NCI-H446 treated with DMSO at 0.1 percent for 48 hours (cell line): ENCODE measurements around the gene CRISPLD2.

Experiments
- DNase-seq: peaks from one replicate; lab custom pipeline; 2025; lab: John Stamatoyannopoulos, UW

Gene CRISPLD2

DNA sequence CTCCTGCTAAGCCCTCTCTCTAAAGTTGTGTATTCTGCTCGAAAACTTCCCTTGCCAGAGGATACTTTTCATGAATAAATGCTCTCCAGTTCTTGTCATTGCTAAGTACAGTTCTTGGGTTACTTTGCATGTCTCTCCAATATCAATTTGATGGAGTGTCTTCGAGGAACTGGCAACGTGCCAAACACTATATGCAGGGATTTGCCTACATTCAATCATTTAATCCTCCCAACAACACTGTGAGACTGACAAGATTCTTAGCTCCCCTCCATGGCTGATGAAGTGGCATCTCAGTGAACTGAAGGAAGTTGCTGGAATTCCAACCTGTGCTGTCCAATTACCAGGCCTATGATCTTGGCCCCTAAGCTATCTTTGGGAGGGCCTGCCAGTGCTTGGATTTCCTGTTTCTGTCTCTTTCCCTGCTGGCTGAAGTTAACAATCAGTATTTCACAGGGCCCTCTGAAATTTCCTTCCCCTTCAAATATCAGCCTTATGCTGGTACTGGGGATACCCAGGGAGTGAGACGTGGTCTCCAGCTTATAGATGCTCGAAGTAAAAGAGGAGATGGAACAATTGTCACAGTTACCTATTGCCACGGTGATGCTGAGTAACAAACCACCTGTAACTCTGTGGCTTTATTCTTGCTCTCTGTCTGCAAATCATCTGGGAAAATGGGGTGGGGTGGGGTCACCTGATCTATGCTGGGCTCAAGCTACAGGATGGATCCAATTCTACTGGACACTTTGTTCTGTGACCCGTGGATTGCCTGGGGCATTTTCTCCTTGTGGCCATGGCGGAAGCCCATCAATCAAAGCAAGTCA is 19.4 kb upstream of the CRISPLD2 start:
- no peak for DNase-seq

DNA sequence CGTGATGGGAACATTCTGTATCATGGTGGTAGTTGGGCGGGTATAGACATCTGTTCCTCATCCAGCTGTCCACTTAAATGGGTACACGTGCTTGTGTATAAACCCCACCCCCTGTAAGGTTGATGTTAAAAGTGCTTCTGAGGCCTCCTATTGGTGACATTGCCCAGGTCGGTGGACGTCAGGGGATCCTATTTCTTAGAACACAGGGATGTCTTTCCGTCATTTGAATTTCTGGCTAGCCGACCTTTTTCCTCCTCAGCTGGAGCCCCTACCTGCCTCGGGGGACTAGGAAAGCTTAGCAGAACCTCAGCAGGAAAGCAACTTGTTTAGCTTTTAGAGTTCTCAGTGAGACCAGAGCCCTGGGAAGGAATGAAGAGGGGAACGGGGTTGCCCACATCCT is 16.6 kb upstream of the CRISPLD2 start:
- no peak for DNase-seq

- no peak for DNase-seq
Observed at GRCh38 chr16:84804326-84804725, 15.5 kb upstream of the CRISPLD2 start.

DNA sequence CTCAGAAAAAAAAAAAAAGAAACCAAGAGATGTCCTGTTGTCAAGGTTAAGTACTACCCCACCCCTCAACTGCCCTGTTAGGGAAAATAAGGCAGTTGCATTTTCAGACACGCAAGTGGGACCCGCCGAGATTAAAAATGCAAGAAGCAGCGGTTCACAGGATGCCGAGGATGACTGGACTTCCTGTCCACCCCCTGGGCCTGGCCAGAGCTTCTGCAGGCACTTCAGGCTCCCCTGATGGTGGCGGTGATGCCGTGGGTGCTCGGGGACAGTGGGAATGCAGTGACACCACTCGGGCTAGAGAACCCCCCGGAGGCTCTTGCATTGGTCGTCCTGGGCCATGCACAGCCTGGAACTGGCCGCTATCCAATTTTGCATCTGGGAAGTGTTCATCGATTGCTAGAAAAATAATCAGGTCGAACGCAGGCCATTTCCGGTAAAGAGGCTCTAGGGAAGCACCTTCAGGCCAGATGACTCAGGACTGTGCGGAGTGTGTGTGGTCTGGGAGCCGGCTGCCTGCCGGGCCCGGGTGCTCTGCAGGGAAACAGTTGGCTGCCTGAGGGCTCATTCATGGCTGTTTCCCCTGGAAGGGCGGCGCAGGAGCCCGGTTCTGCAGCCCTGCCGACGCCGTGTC is 13.4 kb upstream of the CRISPLD2 start:
- no peak for DNase-seq

DNA sequence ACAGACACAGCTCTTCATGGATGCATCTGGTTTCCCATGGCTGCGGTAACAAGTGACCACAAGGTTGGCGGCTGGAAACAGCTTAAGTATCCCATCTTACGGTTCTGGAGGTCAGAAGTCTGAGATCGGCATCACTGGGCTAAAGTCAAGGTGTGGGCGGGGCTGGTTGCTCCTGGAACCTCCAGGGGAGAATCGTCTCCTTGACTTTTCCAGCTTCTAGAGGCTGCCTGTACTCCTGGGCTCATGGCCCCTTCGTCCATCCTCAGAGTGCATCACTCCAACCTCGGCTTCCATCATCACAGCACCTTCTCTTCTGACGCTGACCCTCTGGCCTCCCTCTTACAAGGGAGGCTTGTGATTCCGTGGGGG is 12.9 kb upstream of the CRISPLD2 start:
- DNase-seq = no peak

- DNase-seq = no peak
Observed at GRCh38 chr16:84807776-84808175, 12.0 kb upstream of the CRISPLD2 start.

DNA sequence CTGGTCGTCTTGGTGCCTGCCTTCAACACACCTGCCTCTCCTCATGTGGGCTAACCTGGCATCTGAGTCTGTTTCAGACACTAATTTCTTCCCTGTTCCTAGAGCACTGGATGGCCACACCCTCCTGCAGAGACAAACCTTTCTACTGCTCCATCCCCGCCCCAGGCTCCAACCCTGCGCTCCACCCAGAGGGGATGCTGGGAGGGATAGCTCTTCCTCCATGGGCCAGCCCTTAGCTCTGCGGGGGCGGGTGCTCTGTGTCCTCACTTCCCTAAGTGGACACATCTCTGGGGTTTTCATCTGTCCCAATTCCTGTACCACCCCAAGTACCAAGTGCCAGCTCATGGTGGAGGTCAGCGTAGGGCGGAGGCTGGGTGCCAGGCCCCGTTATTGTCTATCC is 11.0 kb upstream of the CRISPLD2 start:
- no peak for DNase-seq

- DNase-seq = no peak
Observed at GRCh38 chr16:84810518-84811273, 9.1 kb upstream of the CRISPLD2 start.

- DNase-seq = no peak
Observed at GRCh38 chr16:84811529-84811928, 8.3 kb upstream of the CRISPLD2 start.

DNA sequence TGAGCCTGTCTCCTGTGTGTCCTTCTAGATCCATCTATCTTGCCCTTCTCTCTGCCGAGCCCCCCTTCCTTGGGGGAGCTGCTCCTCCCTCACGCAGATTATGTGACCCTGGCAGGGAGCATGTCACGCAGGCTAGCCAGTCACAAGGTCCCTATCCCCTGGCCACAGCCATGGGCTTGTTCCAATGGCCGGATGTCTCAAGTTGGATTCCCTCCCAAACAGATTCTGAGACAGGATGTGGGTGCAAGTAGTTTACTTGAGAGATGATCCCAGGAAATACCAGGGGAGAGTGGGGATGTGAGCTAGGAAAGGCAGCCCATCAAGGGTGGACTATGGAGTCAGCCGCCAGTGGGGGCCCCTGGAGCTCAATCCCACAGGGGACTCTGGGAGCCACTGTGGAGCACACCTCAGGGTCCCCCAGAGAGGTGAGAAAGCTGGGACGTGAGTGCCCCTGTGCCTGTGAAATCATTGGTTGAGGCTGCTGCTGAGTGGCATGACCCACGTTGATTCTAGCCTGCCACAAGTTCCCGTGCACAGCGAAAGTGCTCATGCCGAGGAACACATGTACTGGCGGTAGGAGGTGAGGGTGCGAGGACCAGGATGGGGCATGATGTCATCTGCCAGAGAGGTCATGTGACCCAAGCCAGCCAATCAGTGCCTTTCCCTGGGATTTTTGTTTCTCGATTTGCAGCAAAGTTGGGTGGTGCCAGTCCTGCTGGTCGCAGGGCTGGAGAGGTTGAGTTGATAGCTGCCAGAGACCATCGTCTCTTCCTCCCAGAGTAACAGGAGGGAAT is 6.4 kb upstream of the CRISPLD2 start:
- no peak for DNase-seq

- DNase-seq = no peak
Observed at GRCh38 chr16:84815462-84815861, 4.3 kb upstream of the CRISPLD2 start.

GRCh38 chr16:84816023-84816422 is 3.8 kb upstream of the CRISPLD2 start:
- DNase-seq = no peak

DNA sequence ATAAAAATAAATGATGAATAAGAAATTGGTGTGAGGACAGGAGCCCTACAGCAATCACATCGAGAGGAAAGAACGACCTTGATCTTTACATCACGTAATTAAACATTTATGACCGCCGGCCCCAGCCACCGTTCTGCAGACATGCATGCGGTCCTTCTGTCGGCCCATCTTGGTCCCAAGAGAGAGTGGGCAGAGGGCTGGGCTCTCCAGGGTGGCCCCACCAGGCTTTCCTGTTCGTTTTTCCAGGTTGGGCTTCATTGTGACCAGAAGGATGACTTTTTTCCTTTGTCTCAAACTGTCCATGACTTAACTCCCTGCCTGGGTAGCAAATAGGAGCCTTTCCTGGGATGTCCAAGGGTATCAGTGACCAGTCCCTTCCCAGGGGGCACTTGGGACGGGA is 3.3 kb upstream of the CRISPLD2 start:
- no peak for DNase-seq

DNA sequence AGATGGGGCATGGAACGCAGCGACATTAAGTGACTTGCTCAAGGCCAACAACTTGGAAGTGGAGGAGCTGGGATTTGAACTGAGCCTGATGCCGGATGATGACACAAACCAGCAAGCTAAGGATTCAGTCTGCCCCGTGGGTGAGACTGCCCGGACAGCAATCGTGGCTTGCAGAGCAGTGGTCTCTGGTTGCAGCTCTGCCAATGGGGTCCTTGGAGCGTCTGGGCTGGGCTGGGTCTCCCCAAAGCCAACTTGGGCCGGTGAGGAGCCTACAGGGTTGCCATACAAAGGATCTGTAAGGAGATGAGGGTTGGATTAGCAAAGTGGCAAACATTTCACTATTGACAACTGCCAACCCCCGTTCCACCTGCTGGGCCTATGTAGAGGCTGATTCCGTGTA is 2.6 kb upstream of the CRISPLD2 start:
- no peak for DNase-seq

- DNase-seq = no peak
Observed at GRCh38 chr16:84817613-84818012, 2.2 kb upstream of the CRISPLD2 start.

DNA sequence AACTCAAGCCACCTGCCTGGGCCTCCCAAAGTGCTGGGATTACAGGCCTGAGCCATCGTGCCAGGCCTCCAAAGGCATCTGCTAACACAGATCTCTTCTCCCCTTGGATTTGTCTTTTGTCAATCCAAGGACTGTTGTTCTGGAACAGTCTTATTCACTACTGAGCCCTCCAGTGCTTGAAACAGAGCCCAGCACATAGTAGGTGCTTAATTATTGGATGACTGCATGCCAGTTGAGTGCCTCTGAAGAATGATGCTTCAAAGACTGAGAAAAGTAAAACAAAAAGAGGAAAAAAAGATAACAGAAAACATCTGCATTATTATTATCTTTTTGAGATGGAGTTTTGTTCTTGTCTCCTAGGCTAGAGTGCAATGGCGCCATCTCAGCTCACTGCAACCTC is 1.7 kb upstream of the CRISPLD2 start:
- no peak for DNase-seq

- no peak for DNase-seq
Observed at GRCh38 chr16:84818989-84819643, 669 bp upstream of the CRISPLD2 start.

DNA sequence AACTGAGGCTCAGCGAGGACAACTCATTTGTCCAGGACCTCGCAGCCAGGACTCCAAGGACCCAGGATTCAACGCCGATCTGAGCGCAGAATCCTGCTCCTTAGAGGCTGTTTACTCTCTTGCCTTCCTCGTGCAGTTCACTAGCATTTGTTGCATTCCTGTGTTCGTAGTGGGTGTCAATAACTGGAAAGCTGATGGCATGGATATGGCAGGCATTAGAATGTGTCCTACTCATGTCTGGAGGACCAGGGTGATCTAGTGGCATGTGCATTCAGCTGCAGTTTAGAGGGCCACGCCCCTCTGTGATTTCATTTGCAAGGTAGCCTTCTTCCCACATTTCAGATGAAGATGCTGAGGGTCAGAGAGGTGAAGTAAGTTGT is 510 bp downstream of the CRISPLD2 start:
- no peak for DNase-seq

GRCh38 chr16:84820771-84821170 is 986 bp downstream of the CRISPLD2 start:
- no peak for DNase-seq

DNA sequence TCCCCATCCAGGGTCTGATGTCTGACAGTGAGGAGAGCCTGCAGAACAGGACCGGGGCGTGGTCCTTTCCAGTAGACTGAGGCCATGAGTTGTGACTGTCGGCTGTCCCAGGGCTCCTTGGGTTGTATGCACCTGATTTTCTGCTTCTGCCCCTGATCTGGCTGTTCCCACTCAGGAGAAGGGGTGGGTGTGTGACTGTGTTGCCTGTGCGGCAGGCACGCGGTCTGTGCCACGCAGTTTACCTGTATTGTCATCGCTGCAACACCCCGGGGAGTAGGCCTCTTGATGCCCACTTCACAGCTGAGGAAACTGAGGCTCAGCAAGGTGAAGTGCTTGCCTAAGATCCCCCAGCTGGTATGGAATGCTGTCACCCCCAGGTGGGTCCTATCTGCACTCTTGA is 1.4 kb downstream of the CRISPLD2 start:
- no peak for DNase-seq

GRCh38 chr16:84821728-84822689 is 2.2 kb downstream of the CRISPLD2 start:
- DNase-seq = no peak
